Measurements from ENCODE around the gene VPS52. TPM values are rescaled to one million over a fixed set of nuclear protein-coding genes. Genes with fewer than 3 reads are reported as not detected.

The VPS52 gene
- total RNA-seq, 4 donors from 2014 or later: 37.7 to 46.5 (median 45.2) TPM

- Histone ChIP-seq H3K4me3 (no peak overlapping the region), H3K36me3 (peaks cover 0 to 79% (median under 1%) of the 10 kb centered on the region in 3 donors), H3K9me3 (no peaks in the 10 kb centered on the region), H3K4me1 (no peaks in the 10 kb centered on the region), H3K27ac (no peak overlapping the region), H3K27me3 (no peaks in the 10 kb centered on the region)
- no peak for TF ChIP-seq CTCF (IDR thresholded peaks at IDR 0.05)
- TF ChIP-seq EP300 (IDR thresholded peaks at IDR 0.05): no peak
- DNase-seq (ENCODE audit: low spot score in 2 of 2): no peak
- WGBS, 2 donors: 92 to 99% methylated on average over 5 of the region's 5 CpGs
These were observed 12.6 kb downstream of the VPS52 start for GRCh38 chr6:33259032-33259431.

GRCh38 chr6:33254591-33254990 lies 17.1 kb downstream of the VPS52 start:
- 95 to 96% methylated on average over 4 of the region's 4 CpGs for WGBS, 2 donors
- no peak for DNase-seq (ENCODE audit: low spot score in 2 of 2)
- Histone ChIP-seq H3K27me3 (no peaks in the 10 kb centered on the region), H3K4me3 (no peak overlapping the region), H3K4me1 (peaks cover 0 to 14% (median 10%) of the 10 kb centered on the region in 4 donors), H3K27ac (no peak overlapping the region), H3K9me3 (no peaks in the 10 kb centered on the region), H3K36me3 (peaks cover 0 to 48% (median 0%) of the 10 kb centered on the region in 3 donors)
- no peak for TF ChIP-seq EP300 (IDR thresholded peaks at IDR 0.05)
- TF ChIP-seq POLR2A (IDR thresholded peaks at IDR 0.05): no peak
- no peak for TF ChIP-seq CTCF (IDR thresholded peaks at IDR 0.05)

GRCh38 chr6:33252759-33253158 lies 18.9 kb downstream of the VPS52 start:
- peaks cover 0 to 27% (median 16%) of the 10 kb centered on the region in 4 donors for H3K4me1 ChIP-seq
- H3K27ac ChIP-seq: no peak overlapping the region
- peaks cover 0 to 32% (median 0%) of the 10 kb centered on the region in 3 donors for H3K36me3 ChIP-seq
- no peaks in the 10 kb centered on the region for H3K9me3 ChIP-seq
- no peak overlapping the region for H3K4me3 ChIP-seq
- no peaks in the 10 kb centered on the region for H3K27me3 ChIP-seq
- TF ChIP-seq POLR2A (IDR thresholded peaks at IDR 0.05) (no peak), CTCF (IDR thresholded peaks at IDR 0.05) (no peak)
- no peak for DNase-seq (ENCODE audit: low spot score in 2 of 2)

- 81 to 83% methylated on average over 6 of the region's 6 CpGs for WGBS, 2 donors
- DNase-seq (ENCODE audit: low spot score in 2 of 2): no peak
- no peaks in the 10 kb centered on the region for H3K9me3 ChIP-seq
These were observed 20.2 kb downstream of the VPS52 start for GRCh38 chr6:33251395-33252012.

More at GRCh38 chr6:33251395-33252012, 20.2 kb downstream of the VPS52 start:
- TF ChIP-seq CTCF (IDR thresholded peaks at IDR 0.05) (no peak), EP300 (IDR thresholded peaks at IDR 0.05) (no peak), POLR2A (IDR thresholded peaks at IDR 0.05) (no peak)
- H3K36me3 ChIP-seq: peaks cover 0 to 22% (median 0%) of the 10 kb centered on the region in 3 donors
- H3K27me3 ChIP-seq: no peaks in the 10 kb centered on the region
- H3K27ac ChIP-seq: no peak overlapping the region
- peaks cover 0 to 29% (median 17%) of the 10 kb centered on the region in 4 donors for H3K4me1 ChIP-seq
- no peak overlapping the region for H3K4me3 ChIP-seq
